ENCODE measurements around the gene CKAP2L.
A peak's percentile ranks its signal among the peaks of the same experiment; 100 is the strongest.

DNA sequence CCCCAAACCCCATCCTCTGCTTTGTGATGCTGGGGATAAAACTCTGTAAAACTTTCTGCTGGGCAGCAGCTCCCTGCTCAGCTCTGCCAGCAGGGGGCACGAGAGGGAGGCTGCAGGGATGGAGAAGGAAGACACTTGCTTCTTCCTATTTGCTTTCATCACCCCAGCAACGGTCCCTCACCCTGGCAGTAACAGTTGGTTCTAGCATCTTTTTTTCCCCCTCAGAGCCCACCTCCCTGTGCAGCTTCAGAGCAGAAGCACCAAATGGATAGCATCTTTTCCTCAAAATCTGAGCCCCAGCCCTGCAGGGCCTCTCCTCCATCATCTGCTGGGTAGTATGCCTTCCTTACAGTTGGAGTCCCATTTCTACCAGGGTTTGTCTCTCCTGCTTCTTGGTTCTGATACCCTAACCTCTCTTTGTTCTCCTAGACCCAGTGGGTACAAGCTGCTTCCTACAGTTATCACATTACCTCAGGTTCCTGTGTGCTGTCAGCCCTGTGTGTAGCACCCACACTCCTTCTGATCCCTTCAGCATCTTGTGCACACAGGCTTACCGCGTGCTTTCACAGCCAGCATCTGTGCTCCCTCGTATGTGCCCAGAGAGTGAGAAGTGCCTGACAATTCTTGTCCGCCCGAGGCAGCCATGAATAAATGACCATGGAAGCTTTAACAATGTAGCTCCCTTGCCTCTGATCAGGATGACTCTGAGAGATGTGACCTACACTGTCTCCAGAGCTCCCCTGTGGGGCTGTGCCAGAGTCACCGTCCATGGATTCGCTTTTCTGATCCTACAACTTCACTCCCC lies 14.5 kb downstream of the CKAP2L start:
- TF ChIP-seq EP300 (conservative IDR thresholded peaks at IDR 0.05; ENCODE audit: poor library complexity, severe bottlenecking) (no peak), TAF1 (IDR thresholded peaks at IDR 0.05; ENCODE audit: low read depth) (no peak), POLR2AphosphoS5 (IDR thresholded peaks at IDR 0.05) (no peak), EZH2 (IDR thresholded peaks at IDR 0.05; ENCODE audit: borderline replicate concordance, insufficient read depth, low read length, poor library complexity, severe bottlenecking) (no peak), RAD21 (conservative IDR thresholded peaks at IDR 0.05) (peak; percentile 60), SMC3 (conservative IDR thresholded peaks at IDR 0.05; ENCODE audit: poor library complexity) (peak; percentile 71), MXI1 (conservative IDR thresholded peaks at IDR 0.05; ENCODE audit: poor library complexity, severe bottlenecking) (no peak)
- TF ChIP-seq, protein P1, sequence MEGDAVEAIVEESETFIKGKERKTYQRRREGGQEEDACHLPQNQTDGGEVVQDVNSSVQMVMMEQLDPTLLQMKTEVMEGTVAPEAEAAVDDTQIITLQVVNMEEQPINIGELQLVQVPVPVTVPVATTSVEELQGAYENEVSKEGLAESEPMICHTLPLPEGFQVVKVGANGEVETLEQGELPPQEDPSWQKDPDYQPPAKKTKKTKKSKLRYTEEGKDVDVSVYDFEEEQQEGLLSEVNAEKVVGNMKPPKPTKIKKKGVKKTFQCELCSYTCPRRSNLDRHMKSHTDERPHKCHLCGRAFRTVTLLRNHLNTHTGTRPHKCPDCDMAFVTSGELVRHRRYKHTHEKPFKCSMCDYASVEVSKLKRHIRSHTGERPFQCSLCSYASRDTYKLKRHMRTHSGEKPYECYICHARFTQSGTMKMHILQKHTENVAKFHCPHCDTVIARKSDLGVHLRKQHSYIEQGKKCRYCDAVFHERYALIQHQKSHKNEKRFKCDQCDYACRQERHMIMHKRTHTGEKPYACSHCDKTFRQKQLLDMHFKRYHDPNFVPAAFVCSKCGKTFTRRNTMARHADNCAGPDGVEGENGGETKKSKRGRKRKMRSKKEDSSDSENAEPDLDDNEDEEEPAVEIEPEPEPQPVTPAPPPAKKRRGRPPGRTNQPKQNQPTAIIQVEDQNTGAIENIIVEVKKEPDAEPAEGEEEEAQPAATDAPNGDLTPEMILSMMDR (IDR thresholded peaks at IDR 0.05; ENCODE audit: poor library complexity, severe bottlenecking), result peak; percentile 71
- TF ChIP-seq, protein P2, sequence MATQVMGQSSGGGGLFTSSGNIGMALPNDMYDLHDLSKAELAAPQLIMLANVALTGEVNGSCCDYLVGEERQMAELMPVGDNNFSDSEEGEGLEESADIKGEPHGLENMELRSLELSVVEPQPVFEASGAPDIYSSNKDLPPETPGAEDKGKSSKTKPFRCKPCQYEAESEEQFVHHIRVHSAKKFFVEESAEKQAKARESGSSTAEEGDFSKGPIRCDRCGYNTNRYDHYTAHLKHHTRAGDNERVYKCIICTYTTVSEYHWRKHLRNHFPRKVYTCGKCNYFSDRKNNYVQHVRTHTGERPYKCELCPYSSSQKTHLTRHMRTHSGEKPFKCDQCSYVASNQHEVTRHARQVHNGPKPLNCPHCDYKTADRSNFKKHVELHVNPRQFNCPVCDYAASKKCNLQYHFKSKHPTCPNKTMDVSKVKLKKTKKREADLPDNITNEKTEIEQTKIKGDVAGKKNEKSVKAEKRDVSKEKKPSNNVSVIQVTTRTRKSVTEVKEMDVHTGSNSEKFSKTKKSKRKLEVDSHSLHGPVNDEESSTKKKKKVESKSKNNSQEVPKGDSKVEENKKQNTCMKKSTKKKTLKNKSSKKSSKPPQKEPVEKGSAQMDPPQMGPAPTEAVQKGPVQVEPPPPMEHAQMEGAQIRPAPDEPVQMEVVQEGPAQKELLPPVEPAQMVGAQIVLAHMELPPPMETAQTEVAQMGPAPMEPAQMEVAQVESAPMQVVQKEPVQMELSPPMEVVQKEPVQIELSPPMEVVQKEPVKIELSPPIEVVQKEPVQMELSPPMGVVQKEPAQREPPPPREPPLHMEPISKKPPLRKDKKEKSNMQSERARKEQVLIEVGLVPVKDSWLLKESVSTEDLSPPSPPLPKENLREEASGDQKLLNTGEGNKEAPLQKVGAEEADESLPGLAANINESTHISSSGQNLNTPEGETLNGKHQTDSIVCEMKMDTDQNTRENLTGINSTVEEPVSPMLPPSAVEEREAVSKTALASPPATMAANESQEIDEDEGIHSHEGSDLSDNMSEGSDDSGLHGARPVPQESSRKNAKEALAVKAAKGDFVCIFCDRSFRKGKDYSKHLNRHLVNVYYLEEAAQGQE (IDR thresholded peaks at IDR 0.05; ENCODE audit: borderline replicate concordance), result no peak
